CD4-positive, alpha-beta T cell treated with Interleukin-4 for 1 hour (primary cell): ENCODE data around the gene PSD4.
A peak's percentile ranks its signal among the peaks of the same experiment; 100 is the strongest.

ENCODE experiments used
- DNase-seq, 2 donors: peaks; one replicate each; pipeline ENCODE4 v3.0.0-alpha.2; 2020 to 2022

The PSD4 gene

DNA sequence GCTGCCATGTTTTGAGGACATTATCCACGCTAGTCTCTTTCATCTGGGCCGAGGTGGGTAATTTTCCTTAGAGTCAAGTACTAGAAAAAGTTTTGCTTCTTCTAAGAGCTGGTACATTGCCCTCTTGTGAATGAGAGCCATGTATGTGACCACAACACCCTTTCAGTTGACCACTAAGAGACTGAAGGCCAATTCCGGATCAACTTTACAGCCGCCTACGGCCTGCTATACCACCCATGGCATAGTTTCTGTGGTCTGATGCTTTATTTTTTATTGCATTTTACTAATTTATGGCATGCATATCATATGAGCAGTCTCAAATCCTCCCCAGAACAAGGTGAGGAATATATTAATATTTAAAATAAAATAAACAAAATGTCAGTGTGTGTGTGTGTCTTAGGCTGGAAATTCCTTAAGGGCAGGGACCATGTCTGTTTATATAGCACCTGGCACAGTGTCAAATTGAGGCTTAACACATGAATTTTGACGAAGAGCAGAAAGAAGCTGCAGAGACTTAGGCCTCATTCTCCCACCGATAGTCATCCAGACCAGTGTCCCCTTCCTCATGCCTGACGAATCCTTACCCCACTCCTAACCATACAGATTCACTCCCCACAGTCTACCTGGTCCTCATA, 35.4 kb downstream of the PSD4 start:
- no peak for DNase-seq

DNA sequence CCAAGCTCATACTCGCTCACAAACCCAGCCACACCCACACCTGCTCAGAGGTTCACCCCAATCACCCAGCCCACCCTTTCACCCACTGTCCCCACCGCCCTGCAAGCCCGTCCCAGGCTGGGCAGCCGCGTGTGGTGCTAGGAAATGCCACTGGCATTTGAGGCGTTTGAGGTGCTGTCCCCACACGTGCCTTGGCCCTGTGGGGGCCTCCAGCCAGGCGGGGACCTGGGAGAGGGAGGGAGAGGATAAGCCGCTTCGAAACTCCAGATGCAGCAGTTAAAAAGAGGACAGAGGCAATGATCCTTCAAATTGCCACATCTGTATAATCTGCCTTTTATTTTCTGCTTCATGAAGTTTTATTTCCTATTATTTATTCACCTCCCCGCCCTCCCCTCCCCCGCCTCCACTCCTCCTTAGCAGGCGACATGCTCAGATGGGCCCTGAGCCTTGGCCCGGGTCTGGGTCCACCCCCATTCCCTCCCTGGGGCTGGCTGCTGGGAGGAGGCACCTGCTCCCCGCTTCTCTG, 35.9 kb downstream of the PSD4 start:
- no peak for DNase-seq

DNA sequence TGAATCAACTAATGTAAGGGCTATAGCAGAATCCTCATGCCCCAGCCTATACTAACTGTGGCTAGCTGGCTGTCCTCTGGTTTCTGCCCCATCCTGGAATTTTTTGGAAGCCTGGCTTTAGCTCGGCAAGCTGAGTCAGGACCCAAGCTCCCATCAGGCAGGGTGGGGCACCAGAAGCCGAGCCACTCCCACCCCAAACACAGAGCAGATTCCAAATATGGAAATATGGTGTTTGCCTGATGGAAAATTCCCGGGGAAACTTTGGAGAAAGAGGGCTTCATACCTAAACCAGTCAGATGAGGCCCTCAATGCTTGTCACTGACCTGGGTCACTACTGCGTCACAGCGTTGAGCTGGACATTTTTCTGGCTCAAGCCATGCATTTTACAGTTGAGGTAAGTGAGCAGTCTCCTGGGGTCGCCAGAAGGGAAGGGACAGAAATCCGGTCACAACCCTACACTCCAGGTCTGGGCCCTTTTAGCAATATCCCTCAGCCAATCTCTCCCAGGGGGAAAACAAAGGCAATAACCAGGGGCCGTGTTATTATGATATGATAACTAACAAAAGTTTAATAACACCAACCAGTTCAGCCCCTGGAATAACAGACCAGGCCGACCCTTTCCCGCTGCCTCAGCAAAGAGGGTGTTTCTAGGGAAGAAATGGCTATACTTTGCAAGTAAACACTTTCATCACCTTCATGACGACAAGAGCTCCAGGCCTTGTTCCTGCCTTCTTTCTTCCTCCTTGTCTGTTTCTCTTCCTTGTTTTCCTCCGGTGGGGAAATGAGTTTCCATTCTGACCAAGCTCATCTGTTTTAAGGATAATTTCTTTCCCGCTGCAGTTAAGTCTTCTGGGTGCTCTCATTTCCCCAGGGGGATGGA, 37.7 kb downstream of the PSD4 start:
- no peak for DNase-seq

DNA sequence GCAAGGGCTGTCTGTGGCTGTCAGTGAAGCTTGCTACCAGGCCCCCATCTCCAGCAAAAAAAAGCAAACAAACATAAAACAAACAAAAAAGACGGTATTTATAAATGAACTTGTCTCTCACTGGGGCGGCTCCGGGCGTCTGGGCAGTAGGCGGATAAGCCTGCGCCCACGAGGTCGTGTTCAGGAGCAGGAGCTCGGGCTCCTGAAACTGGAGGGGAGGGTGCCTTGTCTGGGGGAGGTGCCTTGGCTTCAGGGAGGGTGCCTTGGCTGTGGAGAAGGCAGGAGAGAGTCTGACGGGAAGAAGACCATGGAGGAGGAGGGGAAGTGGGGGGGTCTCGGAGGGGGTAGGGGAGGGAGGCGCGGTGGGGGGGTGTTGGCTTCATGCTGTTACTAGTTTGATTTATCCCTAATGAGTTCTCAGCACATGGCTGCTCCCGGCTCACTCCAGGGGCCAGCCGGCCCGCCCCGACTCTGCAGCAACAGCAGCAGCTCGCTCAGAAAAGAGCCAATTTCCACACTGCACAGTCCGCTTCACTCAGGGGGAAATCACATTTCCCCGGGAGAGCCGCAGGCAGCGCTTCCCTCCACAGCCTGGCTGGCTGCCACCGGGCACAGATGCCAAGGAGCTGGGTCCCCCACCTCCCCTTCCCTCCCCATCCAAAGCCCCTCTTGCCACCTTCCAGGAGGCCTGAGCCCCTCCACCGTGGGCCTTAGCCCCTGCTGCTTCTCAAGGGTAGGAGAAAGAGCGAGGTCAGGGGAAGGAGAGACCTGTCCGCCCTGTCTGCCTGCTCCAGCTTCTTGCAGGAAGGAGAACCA, 38.7 kb downstream of the PSD4 start:
- DNase-seq, result no peak

DNA sequence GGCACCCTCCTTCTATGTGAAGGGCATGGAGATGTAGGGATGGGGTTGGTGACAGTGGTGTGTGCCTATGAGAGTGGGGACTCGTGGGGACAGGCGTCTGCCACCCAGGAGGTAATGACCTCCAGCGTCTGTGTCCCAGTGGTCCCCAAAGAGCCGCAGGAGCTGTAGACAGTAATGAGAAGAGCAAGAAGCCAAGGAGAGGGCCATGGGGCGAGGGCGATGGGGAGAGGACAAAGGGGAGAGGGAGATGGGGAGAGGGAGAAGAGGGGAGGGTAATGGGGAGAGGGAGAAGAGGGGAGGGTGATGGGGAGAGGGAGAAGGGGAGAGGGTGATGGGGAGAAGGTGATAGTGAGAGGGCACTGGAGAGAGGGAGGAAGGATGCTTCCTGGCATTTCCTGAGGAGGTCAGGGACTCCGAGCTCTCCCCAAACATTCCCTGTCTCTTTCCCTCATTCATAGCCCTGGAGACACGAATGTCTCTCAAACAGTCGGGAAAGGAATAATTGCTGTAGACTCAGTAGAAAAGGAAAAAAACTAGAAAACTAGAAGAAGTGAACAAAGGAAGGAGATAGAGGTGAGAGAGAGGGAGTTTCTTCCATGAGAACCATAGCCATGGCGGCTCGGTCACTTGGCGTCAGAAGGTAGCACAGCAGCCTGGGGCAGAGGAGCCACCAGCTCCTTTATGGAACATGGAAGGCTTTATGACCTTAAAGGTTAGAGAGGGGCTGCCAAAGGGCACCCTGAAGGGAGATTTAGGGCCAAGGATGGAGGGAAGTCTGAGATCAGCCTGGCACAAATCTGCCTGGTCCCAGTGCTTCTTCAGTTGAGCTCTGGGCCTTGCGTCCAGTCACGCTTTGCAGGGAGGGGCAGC, 39.5 kb downstream of the PSD4 start:
- no peak for DNase-seq

DNA sequence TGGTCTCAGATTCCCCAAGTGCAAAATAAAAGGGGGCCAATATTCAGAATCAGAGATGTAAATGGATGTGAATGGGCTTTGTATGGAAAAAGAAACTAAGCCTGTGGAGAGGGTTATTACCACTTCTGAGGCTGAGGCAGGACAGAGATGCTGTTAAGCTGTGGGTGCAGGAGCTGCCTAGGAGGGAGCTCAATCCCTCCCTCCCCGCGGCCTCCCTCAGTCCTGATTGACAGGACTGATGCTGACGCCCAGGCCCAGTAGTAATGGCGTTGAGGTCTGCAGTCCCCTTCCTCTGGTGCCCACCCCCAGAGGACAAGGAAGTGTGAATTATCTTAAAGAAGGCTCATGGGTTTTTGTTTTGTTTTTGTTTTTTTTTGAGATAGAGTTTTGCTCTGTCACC, 40.4 kb downstream of the PSD4 start:
- DNase-seq, result no peak

DNA sequence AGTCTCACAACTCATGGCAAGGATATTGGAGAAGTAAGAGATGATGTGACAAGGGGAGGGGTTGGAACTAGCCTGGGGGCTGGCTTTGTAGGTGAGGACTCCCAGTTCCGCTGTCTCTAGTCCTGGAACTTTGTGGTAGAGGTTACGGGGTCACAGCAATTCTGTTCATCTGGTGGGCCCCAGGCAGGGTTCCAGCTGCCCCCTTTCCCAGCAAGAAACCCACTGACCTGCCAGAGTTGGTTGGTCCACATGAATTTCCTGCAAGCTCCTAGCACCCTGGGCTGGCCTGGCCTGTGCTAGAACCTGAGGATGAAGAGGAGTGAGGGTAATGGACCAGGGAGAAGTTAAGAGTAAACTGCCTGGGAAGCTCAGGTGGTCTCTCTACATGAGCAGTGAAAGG, 41.3 kb downstream of the PSD4 start:
- no peak for DNase-seq

DNA sequence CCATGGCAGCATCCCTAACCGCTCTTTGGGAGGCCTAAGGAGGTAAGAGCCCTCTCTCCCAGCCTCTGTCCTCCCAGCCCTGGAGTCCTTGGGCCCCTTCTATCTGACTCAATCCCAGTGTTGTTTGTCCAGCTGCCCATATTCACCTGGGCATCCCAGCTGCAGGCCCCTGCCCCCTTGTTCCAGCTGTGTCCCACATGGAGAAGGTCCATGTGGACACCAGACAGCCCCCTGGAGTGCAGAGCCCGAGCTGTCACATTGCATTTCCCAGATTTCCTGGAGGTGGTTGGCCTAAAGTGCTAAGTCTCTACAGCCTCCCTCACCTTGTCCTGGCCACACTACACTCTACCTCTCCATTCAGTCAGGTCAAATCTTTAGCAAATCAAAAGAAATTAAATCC, 42.5 kb downstream of the PSD4 start:
- no peak for DNase-seq

DNA sequence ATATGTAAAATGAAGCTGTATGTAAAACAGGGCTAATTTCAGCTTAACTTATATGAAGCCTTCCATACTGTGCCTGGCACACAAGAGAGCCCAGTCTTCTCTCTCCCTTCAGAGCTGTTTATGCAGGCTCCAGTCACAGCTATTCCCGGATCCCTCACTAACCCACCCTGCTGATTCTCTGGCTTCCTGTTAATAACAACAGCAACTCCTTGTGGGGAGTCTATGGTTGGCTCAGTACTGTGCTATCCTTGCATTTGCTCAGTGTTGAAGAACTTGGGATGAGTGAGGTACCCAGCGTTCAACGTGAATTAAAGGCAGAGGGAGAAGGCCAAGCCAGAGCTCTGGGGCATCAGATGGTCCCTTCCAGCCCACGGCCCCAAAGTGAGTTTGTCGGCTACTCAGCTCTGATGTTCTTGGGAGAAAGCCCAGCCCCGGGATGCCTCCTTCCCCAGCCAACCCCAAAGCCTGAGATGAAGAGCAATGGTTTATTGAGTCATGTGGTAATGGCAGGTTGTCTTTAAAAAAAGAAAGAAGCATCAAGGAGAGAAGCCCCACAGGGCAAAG, 43.2 kb downstream of the PSD4 start:
- DNase-seq, result no peak

DNA sequence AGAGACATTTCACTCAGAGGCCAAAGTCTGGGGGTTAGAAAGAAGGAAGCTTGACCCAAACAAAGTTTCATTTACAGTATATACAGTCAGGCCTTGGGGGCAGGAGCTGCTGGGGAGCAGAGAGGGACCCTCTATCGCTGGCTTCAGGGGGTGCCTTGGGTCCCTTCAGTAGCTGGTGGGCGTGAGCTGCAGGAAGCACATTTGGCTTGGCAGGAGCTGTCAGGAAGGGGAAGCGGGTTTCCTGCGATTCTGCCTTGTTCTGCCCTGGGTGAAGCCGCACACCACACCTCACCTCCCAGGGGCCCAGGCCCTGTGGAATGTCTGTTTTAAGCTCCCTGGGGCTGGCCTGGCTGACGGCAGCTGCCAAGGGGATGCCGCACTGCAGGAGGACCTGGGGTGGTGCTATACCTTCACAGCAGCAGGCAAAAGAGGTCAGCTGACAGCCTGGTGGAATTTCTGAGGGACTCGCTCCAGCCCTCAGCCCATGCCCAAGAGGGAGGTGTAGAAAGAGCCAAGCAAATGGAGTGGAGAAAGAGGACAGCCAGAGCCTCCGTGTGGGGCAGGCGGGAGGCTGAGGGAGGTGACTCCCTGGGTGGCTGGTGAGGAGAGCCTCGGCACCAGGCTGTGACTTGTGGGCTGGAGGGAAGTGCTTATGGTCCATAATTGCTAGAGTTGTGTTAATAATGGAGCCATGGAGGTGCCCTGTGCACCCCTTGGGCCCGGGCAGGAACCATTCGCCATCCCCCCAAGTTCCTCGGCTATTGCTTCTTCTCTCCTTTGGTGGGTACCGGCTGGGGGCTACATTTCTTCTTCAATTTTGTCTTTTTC, 43.9 kb downstream of the PSD4 start:
- DNase-seq, result no peak

DNA sequence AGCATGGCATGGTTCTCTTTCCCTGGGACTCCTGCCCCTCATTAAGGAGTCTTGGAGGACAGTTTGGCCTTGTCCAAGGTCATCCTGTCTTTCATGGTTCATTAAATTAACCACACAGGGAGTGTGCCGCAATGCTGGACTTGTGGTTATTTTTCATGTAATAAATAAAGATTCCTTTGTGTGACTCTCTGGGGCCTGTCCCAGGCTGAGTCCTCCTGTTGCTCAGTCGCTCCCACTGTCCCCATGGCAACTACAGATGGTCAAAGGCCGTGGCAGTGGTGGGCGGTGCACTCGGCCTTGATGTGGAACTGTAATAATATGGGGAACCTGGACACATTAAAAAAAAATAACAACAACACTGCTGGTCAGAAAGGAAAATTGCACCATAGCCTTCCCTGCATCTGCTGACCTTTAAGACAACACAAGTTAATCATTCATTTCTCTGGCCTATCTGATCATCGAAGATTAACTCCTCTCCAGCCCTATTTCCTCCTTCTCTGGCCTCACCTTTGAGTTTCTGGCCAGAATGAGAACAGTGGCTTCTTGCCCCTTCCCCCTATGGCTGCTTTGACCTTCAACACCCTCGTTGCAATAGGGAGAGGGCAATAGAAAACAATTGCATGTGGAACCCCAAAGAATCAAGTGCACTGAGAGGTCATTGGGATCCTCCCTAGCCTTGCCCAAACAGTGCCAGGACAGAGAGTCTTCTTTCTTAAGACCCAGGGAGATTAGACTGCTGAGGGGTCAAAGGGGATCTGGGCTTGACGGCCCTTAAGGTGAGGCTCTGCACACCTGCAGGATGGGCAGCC, 44.7 kb downstream of the PSD4 start:
- peak in 1 of 2 donors; percentile 60 for DNase-seq

DNA sequence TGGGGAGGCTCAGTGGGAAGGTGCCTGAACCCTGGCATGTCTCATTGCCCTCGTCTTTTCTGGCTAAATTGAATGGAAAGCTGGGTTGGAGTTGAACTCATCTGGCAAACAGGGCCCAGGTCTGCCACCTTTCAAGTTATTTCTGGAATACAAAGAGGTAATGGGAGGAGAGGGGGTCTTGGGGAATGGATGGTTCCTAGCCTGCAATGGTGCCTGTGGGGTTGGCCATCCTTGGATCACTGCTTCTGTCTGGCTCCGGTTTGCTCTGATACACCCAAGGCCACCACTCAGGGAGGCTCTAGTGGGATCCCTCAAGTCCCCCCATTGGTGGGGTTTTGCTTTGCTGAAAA, 45.3 kb downstream of the PSD4 start:
- no peak for DNase-seq

DNA sequence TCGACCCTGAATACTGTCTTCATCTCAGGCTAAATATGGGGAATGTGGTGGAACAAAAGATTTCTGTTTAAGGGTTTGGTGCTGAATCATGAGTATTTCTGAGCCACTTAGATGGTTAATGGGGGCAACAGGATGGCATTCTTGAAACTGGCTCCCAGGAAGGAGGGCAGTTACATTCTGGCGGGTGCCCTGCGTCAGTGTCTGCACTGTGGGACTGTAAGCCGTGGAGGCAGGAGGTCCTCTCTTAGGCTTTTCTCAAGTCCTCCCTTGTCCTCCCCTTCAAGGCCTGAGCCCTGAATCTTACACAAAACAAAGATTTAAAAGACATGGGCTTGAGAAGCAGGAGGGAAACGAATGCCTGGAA, 45.7 kb downstream of the PSD4 start:
- DNase-seq, result no peak

DNA sequence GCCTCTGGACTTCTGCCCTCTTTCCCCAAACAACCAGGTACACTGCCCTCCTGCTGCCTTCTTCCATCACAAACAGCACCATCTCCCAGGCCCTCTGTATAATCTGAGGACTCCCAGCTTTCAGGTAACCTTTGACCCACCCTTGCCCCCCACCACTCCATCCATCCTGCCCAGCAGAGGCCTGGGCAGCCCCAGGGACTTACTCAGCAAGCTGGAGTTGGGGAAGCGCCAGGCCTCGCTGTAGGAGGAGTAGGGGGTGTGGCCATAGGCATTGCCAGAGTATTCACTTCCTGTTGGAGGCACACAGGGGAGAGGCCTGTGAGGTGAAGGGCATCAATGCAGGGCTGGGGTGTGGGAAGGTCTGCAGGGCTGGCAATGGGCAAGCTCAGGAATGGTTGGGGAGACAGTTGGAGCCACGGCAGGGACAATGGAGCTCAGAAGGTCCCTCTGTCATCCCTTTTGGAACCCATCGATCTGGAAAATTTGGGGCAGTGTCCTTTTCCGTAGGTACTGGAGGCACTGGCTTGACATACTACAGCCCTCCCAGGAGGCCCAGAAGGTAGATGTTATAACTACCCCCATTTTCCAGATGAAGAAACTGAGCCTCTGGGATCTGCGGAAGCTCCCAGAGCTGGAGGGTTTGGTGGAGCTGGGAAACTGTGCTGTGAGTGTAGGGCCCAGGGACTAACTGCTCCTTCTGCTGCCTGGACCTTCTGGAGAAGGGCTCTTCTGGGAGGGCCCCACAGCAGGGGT, 46.3 kb downstream of the PSD4 start:
- peak in 1 of 2 donors; percentile 45 for DNase-seq

DNA sequence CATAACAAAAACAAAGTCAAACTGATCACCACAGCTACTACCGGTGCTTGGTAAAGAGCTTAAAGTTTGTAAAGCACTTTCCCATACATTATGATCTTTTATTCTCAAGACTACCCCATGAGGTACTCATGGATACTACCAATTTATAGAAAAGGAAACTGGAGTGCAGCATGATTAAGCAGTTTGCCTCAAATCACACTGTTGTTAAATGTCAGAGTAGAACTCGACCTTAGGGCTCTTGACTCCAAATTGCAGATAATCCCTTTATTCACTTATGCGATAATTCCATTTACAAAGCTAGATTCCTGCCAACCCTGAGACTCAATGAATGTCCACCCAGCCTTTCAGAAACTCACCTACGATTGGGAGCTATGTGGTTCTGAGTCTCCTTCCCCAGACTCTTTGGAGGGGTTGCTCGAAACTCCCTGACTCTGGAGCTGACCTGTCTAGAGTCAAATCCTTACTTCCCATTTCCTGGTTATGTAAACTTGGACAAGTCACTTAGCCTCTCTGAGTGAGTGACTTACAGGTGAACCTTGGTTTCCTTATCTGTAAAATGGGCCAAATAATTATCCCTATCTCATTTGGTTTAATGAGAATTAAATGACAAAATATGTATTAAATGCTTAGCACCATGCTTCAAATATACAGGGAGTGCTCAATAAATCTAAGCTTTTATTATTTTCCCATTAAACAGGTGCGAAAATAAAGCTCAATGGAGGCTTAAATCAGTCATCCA, 47.4 kb downstream of the PSD4 start:
- DNase-seq, result no peak

DNA sequence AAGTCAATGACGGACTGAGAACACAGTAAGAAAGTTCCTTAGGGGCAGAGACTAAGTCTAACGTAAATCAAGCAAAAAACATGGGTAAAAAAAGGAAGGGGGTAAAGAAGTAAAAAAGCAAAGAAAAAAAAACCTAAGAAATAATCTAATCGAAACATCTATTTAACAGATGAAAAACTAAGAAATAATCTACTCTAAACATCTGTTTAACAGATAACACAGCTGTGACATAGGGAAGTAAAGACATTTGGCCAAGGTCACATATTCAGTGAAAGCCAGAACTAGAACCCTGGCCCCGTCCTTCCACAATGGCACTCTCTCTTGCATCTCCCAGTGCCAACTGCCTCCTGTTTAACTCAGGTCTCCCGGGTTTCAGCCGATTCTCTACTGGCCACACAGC, 48.1 kb downstream of the PSD4 start:
- DNase-seq, result no peak

DNA sequence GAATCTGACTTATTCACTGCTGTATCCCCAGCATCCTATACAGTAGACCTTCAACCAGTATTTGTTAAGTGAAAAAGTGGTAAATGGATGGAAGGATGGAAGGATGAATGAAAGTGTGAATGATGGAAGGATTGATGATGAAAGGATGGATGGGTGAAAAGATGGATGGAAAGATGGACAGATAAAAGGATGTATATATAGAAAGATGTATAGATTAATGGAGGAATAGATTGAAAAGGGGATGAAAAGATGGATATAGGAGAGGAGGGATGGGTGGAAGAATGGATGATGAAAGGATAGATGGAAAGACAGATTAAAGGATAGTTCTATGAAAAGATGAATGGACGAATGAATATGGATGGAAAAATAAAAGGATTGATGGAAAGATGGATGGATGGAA, 50.0 kb downstream of the PSD4 start:
- DNase-seq, result no peak

DNA sequence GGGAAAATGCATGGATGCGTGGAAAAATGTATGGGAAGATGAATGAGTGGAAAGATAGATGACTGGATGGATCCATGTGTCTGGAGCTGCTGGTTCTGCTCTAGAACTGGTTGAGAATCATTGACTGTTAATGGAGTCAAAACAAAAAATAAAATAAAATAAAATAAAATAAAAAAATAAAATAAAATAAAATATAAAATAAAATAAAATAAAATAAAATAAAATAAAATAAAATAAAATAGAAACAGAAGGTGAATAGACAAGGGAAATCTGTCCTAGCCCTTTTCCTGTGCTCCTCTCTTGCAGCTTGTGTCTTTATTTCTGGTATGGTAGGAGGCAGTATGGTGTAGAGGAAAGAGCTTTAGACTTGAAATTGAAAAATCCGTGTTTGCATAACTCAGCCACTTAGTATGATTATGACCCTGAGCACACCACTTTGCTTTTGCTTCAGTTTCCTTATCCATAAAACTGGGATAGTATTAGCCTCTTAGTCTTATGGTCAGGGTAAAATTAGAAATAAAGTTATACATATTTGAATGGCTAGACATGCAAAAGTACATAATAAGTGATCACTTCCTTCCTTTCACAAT, 51.0 kb downstream of the PSD4 start:
- DNase-seq, result no peak
